Activated CD4-positive, alpha-beta T cell treated with anti-CD3 and anti-CD28 coated beads, Interleukin-2, amount 50 U/mL, for 48 hours (primary cell): ENCODE results near the gene ST6GALNAC3.

Experiments used
- DNase-seq, 2 experiments: peaks; one replicate each; pipeline ENCODE4 v3.0.0-alpha.2; 2020

The ST6GALNAC3 gene

GRCh38 chr1:76668046-76668445 is 593.5 kb downstream of the ST6GALNAC3 start:
- no peak for DNase-seq

- DNase-seq: no peak
Measured at GRCh38 chr1:76669131-76669530, 594.6 kb downstream of the ST6GALNAC3 start.

- no peak for DNase-seq
Measured at GRCh38 chr1:76669624-76670315, 595.2 kb downstream of the ST6GALNAC3 start.

GRCh38 chr1:76674689-76675210 is 600.2 kb downstream of the ST6GALNAC3 start:
- no peak for DNase-seq

- no peak for DNase-seq
Measured at GRCh38 chr1:76677416-76678405, 603.2 kb downstream of the ST6GALNAC3 start.

- DNase-seq: no peak
Measured at GRCh38 chr1:76679534-76680152, 605.1 kb downstream of the ST6GALNAC3 start.

- no peak for DNase-seq
Measured at GRCh38 chr1:76680651-76681050, 606.1 kb downstream of the ST6GALNAC3 start.

GRCh38 chr1:76682138-76682537 is 607.6 kb downstream of the ST6GALNAC3 start:
- DNase-seq: no peak
